SK-MEL-5 (cell line): ENCODE results near the gene CHST15. TPM values are rescaled to one million over a fixed set of nuclear protein-coding genes. Genes with fewer than 3 reads are reported as not detected.

Source experiments
- total RNA-seq: library from RNA; depleted of rRNA; stranded (reverse); fragments of >200 nt; shearing (Covaris generic); gene quantifications from 2 replicates; pipeline ENCODE4 v1.2.3, GENCODE V29; 2014; rRNA removed

The CHST15 gene
- total RNA-seq, 1 experiment from 2014 or later, result not detected

Other genes starting within 250 kb of the CHST15 start
- gene CPXM2, start 201.8 kb downstream of the CHST15 start, total RNA-seq, result 1.2 and 1.4 TPM in 2 replicates